ENCODE measurements around the gene SMYD3. TPM values are rescaled to one million over a fixed set of nuclear protein-coding genes. Genes with fewer than 3 reads are reported as not detected.

The SMYD3 gene
- total RNA-seq, 4 donors from 2014 or later = 11.6 to 26.9 (median 18.3) TPM

GRCh38 chr1:246454655-246455054, 52.4 kb downstream of the SMYD3 start:
- no peak for TF ChIP-seq CTCF (IDR thresholded peaks at IDR 0.05)
- no peaks in the 10 kb centered on the region for H3K27me3 ChIP-seq
- H3K9me3 ChIP-seq = no peaks in the 10 kb centered on the region
- no peaks in the 10 kb centered on the region for H3K36me3 ChIP-seq
- no peak overlapping the region for H3K4me3 ChIP-seq
- peaks cover 0 to 28% (median 0%) of the 10 kb centered on the region in 3 donors for H3K4me1 ChIP-seq
- no peak for ATAC-seq
- H3K27ac ChIP-seq = no peak overlapping the region

GRCh38 chr1:246450611-246451251, 56.3 kb downstream of the SMYD3 start:
- peaks cover 0 to 51% (median 0%) of the 10 kb centered on the region in 3 donors for H3K4me1 ChIP-seq
- no peaks in the 10 kb centered on the region for H3K9me3 ChIP-seq
- TF ChIP-seq EP300 (IDR thresholded peaks at IDR 0.05) = no peak
- TF ChIP-seq CTCF (IDR thresholded peaks at IDR 0.05) = peak; percentile 31 to 73 (median 58)
- no peak overlapping the region for H3K27ac ChIP-seq
- WGBS, 2 donors (ENCODE audit: low coverage in 1 of 2) = 44 to 45% methylated on average over 5 to 6 of the region's 6 CpGs
- no peak for ATAC-seq
- no peaks in the 10 kb centered on the region for H3K36me3 ChIP-seq
- H3K27me3 ChIP-seq = no peaks in the 10 kb centered on the region
- no peak overlapping the region for H3K4me3 ChIP-seq

- ATAC-seq = no peak
- Histone ChIP-seq H3K4me1 (peaks cover 0 to 51% (median 3%) of the 10 kb centered on the region in 3 donors), H3K4me3 (no peak overlapping the region), H3K27me3 (no peaks in the 10 kb centered on the region), H3K9me3 (no peaks in the 10 kb centered on the region), H3K27ac (no peak overlapping the region), H3K36me3 (no peaks in the 10 kb centered on the region)
- WGBS, 2 donors (ENCODE audit: low coverage in 1 of 2) = 97 to 100% methylated on average over 3 of the region's 3 CpGs
- TF ChIP-seq POLR2AphosphoS5 (IDR thresholded peaks at IDR 0.05) (no peak), POLR2A (IDR thresholded peaks at IDR 0.05) (no peak), EP300 (IDR thresholded peaks at IDR 0.05) (no peak), CTCF (IDR thresholded peaks at IDR 0.05) (no peak)
Observed at GRCh38 chr1:246448373-246448772, 58.7 kb downstream of the SMYD3 start.

GRCh38 chr1:246447501-246447900, 59.6 kb downstream of the SMYD3 start:
- WGBS, 2 donors (ENCODE audit: low coverage in 1 of 2) = 34 to 62% methylated on average over 2 of the region's 2 CpGs
- no peak for ATAC-seq
- no peaks in the 10 kb centered on the region for H3K27me3 ChIP-seq
- H3K27ac ChIP-seq = peak overlapping the region in 2 of 4 donors; percentile 14 to 52
- peaks cover 0 to 51% (median 3%) of the 10 kb centered on the region in 3 donors for H3K4me1 ChIP-seq
- H3K9me3 ChIP-seq = no peaks in the 10 kb centered on the region
- H3K36me3 ChIP-seq = no peaks in the 10 kb centered on the region
- TF ChIP-seq POLR2AphosphoS5 (IDR thresholded peaks at IDR 0.05) = no peak
- TF ChIP-seq POLR2A (IDR thresholded peaks at IDR 0.05) = no peak
- TF ChIP-seq CTCF (IDR thresholded peaks at IDR 0.05) = no peak
- no peak for TF ChIP-seq EP300 (IDR thresholded peaks at IDR 0.05)
- H3K4me3 ChIP-seq = no peak overlapping the region

GRCh38 chr1:246445503-246445902, 61.6 kb downstream of the SMYD3 start:
- TF ChIP-seq CTCF (IDR thresholded peaks at IDR 0.05) (no peak), POLR2AphosphoS5 (IDR thresholded peaks at IDR 0.05) (no peak), POLR2A (IDR thresholded peaks at IDR 0.05) (no peak), EP300 (IDR thresholded peaks at IDR 0.05) (no peak)
- WGBS, 2 donors (ENCODE audit: low coverage in 1 of 2) = 31 to 41% methylated on average over 2 to 3 of the region's 3 CpGs
- Histone ChIP-seq H3K4me1 (peaks cover 0 to 42% (median 3%) of the 10 kb centered on the region in 3 donors), H3K27ac (no peak overlapping the region), H3K4me3 (no peak overlapping the region), H3K9me3 (no peaks in the 10 kb centered on the region), H3K27me3 (no peaks in the 10 kb centered on the region), H3K36me3 (no peaks in the 10 kb centered on the region)
- no peak for ATAC-seq

All from gastroesophageal sphincter (tissue), 4 donors.